Fibroblast of skin of abdomen (primary cell): ENCODE results near the gene TIMM29.
A peak's percentile ranks its signal among the peaks of the same experiment; 100 is the strongest.
"Not testable (repeated sequence)": the region's sequence is repeated elsewhere in the genome, so short reads cannot be mapped to it uniquely, and the experiment has no call there.

Experiments
- DNase-seq: peaks from one replicate; pipeline ENCODE4 v3.0.0-alpha.2; 2013

TIMM29 gene

GRCh38 chr19:10912619-10913018, 16.0 kb upstream of the TIMM29 start:
- DNase-seq, result no peak

GRCh38 chr19:10913716-10914340, 14.8 kb upstream of the TIMM29 start:
- DNase-seq, result no peak

- DNase-seq, result peak; percentile 90
Observed at GRCh38 chr19:10915130-10916091, 13.2 kb upstream of the TIMM29 start.

GRCh38 chr19:10916602-10917001, 12.0 kb upstream of the TIMM29 start:
- no peak for DNase-seq

- no peak for DNase-seq
Observed at GRCh38 chr19:10918359-10918758, 10.3 kb upstream of the TIMM29 start.

- DNase-seq, result no peak
Observed at GRCh38 chr19:10919352-10920287, 9.0 kb upstream of the TIMM29 start.

- no peak for DNase-seq
Observed at GRCh38 chr19:10920288-10920655, 8.3 kb upstream of the TIMM29 start.

- no peak for DNase-seq
Observed at GRCh38 chr19:10920781-10921180, 7.8 kb upstream of the TIMM29 start.

- no peak for DNase-seq
Observed at GRCh38 chr19:10921199-10921909, 7.3 kb upstream of the TIMM29 start.

GRCh38 chr19:10921910-10922637, 6.5 kb upstream of the TIMM29 start:
- DNase-seq, result no peak

- no peak for DNase-seq
Observed at GRCh38 chr19:10922638-10923014, 6.0 kb upstream of the TIMM29 start.

- no peak for DNase-seq
Observed at GRCh38 chr19:10923260-10924112, 5.1 kb upstream of the TIMM29 start.

GRCh38 chr19:10924597-10924996, 4.0 kb upstream of the TIMM29 start:
- no peak for DNase-seq

- DNase-seq, result no peak
Observed at GRCh38 chr19:10927730-10928562, 665 bp upstream of the TIMM29 start.

GRCh38 chr19:10929402-10929794, 787 bp downstream of the TIMM29 start:
- DNase-seq, result no peak

- DNase-seq, result no peak
Observed at GRCh38 chr19:10935371-10936059, 6.9 kb downstream of the TIMM29 start.

GRCh38 chr19:10936661-10937084, 8.1 kb downstream of the TIMM29 start:
- DNase-seq, result peak; percentile 75

- not testable (repeated sequence) for DNase-seq
Observed at GRCh38 chr19:10941649-10942048, 13.0 kb downstream of the TIMM29 start.

- DNase-seq, result not testable (repeated sequence)
Observed at GRCh38 chr19:10943412-10943811, 14.8 kb downstream of the TIMM29 start.
